ENCODE measurements around the gene CLIC3.

GRCh38 chr9:136963341-136963740, 33.0 kb downstream of the CLIC3 start:
- no peak for TF ChIP-seq EZH2 (IDR thresholded peaks at IDR 0.05; ENCODE audit: insufficient read depth, poor library complexity, severe bottlenecking)
- no peak for TF ChIP-seq EZH2phosphoT487 (IDR thresholded peaks at IDR 0.05; ENCODE audit: insufficient read depth, low read depth)
